Endothelial cell of umbilical vein (primary cell): ENCODE data around the gene ESF1. TPM values are rescaled to one million over a fixed set of nuclear protein-coding genes. Genes with fewer than 3 reads are reported as not detected.

Experiments
- BruUV-seq: library from RNA; stranded (reverse); fragments of 400-500 nt; replicated peaks from 2 replicates; lab custom pipeline; 2021; lab: Mats Ljungman, UMichigan
- CTCF ChIA-PET: fragments of 300-600, 350-600 bp; sonication (Branson Sonifier 250); formaldehyde crosslinking; loops from one replicate; lab custom pipeline; 2021; ENCODE audit warnings: antibody characterized with exemption, inconsistent platforms; lab: Charles Lee
- POLR2A ChIA-PET: fragments of 300-600, 350-600 bp; sonication (Branson Sonifier 250); formaldehyde crosslinking; loops from one replicate; lab custom pipeline; 2021; ENCODE audit warnings: antibody characterized with exemption, inconsistent platforms; lab: Charles Lee
- DNase-seq: peaks from one replicate; pipeline ENCODE4 v3.0.0-alpha.2; 2011; ENCODE audit warnings: low read depth, low spot score
- FAIRE-seq: peaks from 2 replicates; lab custom pipeline; 2011; peaks lifted over from hg19 to GRCh38; lab: Jason Lieb, UNC
- H2AFZ ChIP-seq: 2 replicates; pipeline ENCODE4 v1.6.0; 2012; ENCODE audit warnings: low read depth, low read length, control low read depth, inconsistent platforms
- H3K27ac ChIP-seq: 2 replicates; pipeline ENCODE4 v1.5.1; 2011; ENCODE audit warnings: low read depth, mild to moderate bottlenecking, control low read depth, low read length, moderate library complexity; ENCODE audit not compliant: insufficient read depth
- H3K27me3 ChIP-seq, 2 experiments: 2 replicates each; pipeline versions ENCODE4 v1.6.0 to v1.6.1; 2011; ENCODE audit warnings: low read length in 2 of 2, mixed read lengths in 1 of 2; ENCODE audit not compliant: control insufficient read depth in 2 of 2, insufficient read depth in 2 of 2
- H3K36me3 ChIP-seq, 2 experiments: 2 replicates in 1 of 2; 3 replicates in 1 of 2; pipeline ENCODE4 v1.5.1; 2011; ENCODE audit warnings: low read length in 2 of 2, mild to moderate bottlenecking in 1 of 2, moderate library complexity in 1 of 2; ENCODE audit not compliant: control insufficient read depth in 2 of 2, insufficient read depth in 2 of 2; ENCODE audit errors: extremely low read depth in 1 of 2
- H3K4me1 ChIP-seq: 3 replicates; pipeline ENCODE4 v1.5.1; 2011; ENCODE audit warnings: mild to moderate bottlenecking, low read length; ENCODE audit not compliant: control insufficient read depth, insufficient read depth; ENCODE audit errors: extremely low read depth
- H3K4me2 ChIP-seq: 2 replicates; pipeline ENCODE4 v1.6.1; 2011; ENCODE audit warnings: low read length, control low read depth, mixed read lengths; ENCODE audit not compliant: insufficient read depth
- H3K4me3 ChIP-seq, 3 experiments: fragments of 200-600 bp in 1 of 3; sonication (generic), shearing (Covaris generic) in 1 of 3; replicated peaks in 1 of 3; 2 replicates each; pipeline ENCODE4 v1.5.1; 2011 to 2016; ENCODE audit warnings: control low read depth in 3 of 3, low read length in 3 of 3, mild to moderate bottlenecking in 2 of 3, inconsistent platforms in 1 of 3, low read depth in 1 of 3, moderate library complexity in 1 of 3; ENCODE audit not compliant: insufficient read depth in 1 of 3
- H3K79me2 ChIP-seq: 2 replicates; pipeline ENCODE4 v1.6.0; 2012; ENCODE audit warnings: low read length, inconsistent platforms; ENCODE audit not compliant: control insufficient read depth, insufficient read depth
- H3K9ac ChIP-seq: replicated peaks from 2 replicates; pipeline ENCODE3; 2011; ENCODE audit warnings: low read length, control low read depth; ENCODE audit not compliant: insufficient read depth; ENCODE audit errors: extremely low read depth
- H3K9me1 ChIP-seq: replicated peaks from 3 replicates; pipeline ENCODE4 v1.6.0; 2011; ENCODE audit warnings: mild to moderate bottlenecking, low read length; ENCODE audit not compliant: control insufficient read depth, insufficient read depth; ENCODE audit errors: extremely low read depth
- H3K9me3 ChIP-seq: replicated peaks from 2 replicates; pipeline ENCODE4 v1.5.1; 2012; ENCODE audit warnings: low read length, inconsistent platforms; ENCODE audit not compliant: control insufficient read depth, insufficient read depth
- H4K20me1 ChIP-seq: replicated peaks from 2 replicates; pipeline ENCODE3; 2011; ENCODE audit warnings: mild to moderate bottlenecking, low read length; ENCODE audit not compliant: control insufficient read depth, insufficient read depth; ENCODE audit errors: extremely low read depth
- EZH2 ChIP-seq: IDR thresholded peaks from 2 replicates; pipeline ENCODE4 v1.6.1; 2012; ENCODE audit warnings: borderline replicate concordance, low read depth, mild to moderate bottlenecking, moderate library complexity, low read length, inconsistent platforms; ENCODE audit not compliant: severe bottlenecking
- FOS ChIP-seq: IDR thresholded peaks from 2 replicates; pipeline ENCODE4 v1.6.1; 2011; ENCODE audit warnings: mild to moderate bottlenecking, low read length, moderate library complexity, borderline replicate concordance; ENCODE audit not compliant: insufficient read depth
- GATA2 ChIP-seq: IDR thresholded peaks from 2 replicates; pipeline ENCODE4 v1.7.0; 2011; ENCODE audit warnings: low read depth, mild to moderate bottlenecking, moderate library complexity, mixed read lengths, low read length; ENCODE audit not compliant: insufficient read length, insufficient read depth
- JUN ChIP-seq: IDR thresholded peaks from 2 replicates; pipeline ENCODE4 v1.6.1; 2011; ENCODE audit warnings: borderline replicate concordance, low read depth; ENCODE audit not compliant: insufficient read length, insufficient read depth
- MYC ChIP-seq: IDR thresholded peaks from one replicate; pipeline ENCODE4 v1.6.1; 2011; ENCODE audit warnings: mild to moderate bottlenecking, low read depth, low read length
- POLR2A ChIP-seq: IDR thresholded peaks from 2 replicates; pipeline ENCODE4 v1.6.1; 2012; ENCODE audit warnings: low read depth, mild to moderate bottlenecking, control low read depth, low read length
- POLR2AphosphoS5 ChIP-seq: IDR thresholded peaks from 2 replicates; pipeline ENCODE4 v1.6.1; 2012; ENCODE audit warnings: low read depth, mild to moderate bottlenecking, control low read depth, low read length, moderate library complexity; ENCODE audit not compliant: insufficient read depth
- dilution Hi-C: fragments of 300-500 bp; cut with MboI; formaldehyde crosslinking; loops from one replicate; pipeline ENCODE4 v1.15.0; 2019; ENCODE audit warnings: low sequenced_read_pairs; ENCODE audit not compliant: extremely low pct_ligation_motif_present
- intact Hi-C: fragments of 100-400 bp; cut with micrococcal nuclease; formaldehyde crosslinking; loops from one replicate; pipeline ENCODE4 v1.10.0; 2022
- polyA plus RNA-seq, 4 experiments: library from polyadenylated mRNA; depleted of rRNA in 3 of 4; stranded (reverse) in 3 of 4; unstranded in 1 of 4; fragments of >200 nt; gene quantifications; 2 replicates each; pipeline versions ENCODE4 v1.2.1 to v1.2.3, GENCODE V29; 2011 to 2012; ENCODE audit warnings: missing spikeins in 1 of 4
- total RNA-seq: library from RNA; stranded (reverse); gene quantifications from 2 replicates; pipeline ENCODE4 v1.2.3, GENCODE V29; 2021
- TF ChIP-seq, protein P1 (sequence below), 2 donors: IDR thresholded peaks; 1 replicate in 1 of 2; 2 replicates in 1 of 2; pipeline ENCODE4 v1.5.1; 2011; ENCODE audit warnings: low read length in 2 of 2, mild to moderate bottlenecking in 2 of 2, moderate library complexity in 2 of 2, control low read depth in 1 of 2, inconsistent platforms in 1 of 2, low read depth in 1 of 2; ENCODE audit not compliant: insufficient read depth in 1 of 2; ENCODE audit errors: extremely low read depth in 1 of 2
- TF ChIP-seq, protein P2 (sequence below): IDR thresholded peaks from 2 replicates; pipeline ENCODE4 v1.6.1; 2011; ENCODE audit not compliant: insufficient read depth, insufficient read length

Gene ESF1
- total and polyA plus RNA-seq, 2 donors (not counting 3 experiments of a cell fraction or from before 2014, with no cell fraction given) = 0.72 to 15.5 TPM

DNA sequence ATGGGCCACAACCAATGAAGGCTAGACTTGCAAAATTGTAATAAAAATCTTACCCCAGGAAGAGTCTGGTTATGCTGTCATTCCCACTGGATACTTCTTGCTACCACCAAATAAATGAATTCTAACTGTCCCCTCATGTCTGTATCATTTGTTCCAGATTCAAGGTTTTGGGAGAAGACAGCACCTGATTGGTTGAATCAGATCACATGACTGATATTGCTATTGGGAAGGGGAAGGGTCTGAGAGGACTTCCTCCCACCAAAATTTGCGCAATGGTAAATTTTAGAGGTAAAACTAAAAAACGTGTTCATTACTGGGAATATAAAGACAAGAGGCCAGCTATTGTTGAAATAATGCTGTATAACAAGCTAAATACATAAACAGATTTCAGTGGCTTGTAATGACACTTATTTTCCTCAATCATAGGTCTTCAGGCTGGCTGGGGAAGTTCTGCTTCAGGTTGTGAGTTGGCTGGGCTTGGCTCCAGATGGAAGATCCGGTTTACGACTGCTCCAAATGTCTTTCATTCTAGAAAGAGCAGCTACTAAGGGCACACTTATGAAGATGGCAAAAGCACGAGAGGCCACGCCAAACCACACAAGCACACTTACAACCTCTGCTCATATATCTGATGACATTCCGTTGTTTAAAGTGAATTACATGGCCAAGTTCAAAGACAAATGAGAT, 118.9 kb downstream of the ESF1 start:
- FAIRE-seq = no peak
- CTCF ChIA-PET = interaction anchor here (0.6 kb wide), 1 partner anchor 15 kb away, joined by 4 read pairs; no protein-coding TSS in a partner anchor

More for the DNA sequence above, 118.9 kb downstream of the ESF1 start:
- POLR2A ChIA-PET = no interaction called here
- no TSS peak for BruUV-seq
- Histone ChIP-seq H3K9me3 (no peaks in the 10 kb centered on the region), H2AFZ (no peak overlapping the region), H3K9ac (no peak overlapping the region), H3K9me1 (no peaks in the 10 kb centered on the region), H3K4me2 (no peak overlapping the region), H3K4me3 (no peak overlapping the region), H3K36me3 (no peaks in the 10 kb centered on the region), H3K4me1 (no peaks in the 10 kb centered on the region), H3K27ac (no peak overlapping the region), H3K79me2 (no peaks in the 10 kb centered on the region), H3K27me3 (no peaks in the 10 kb centered on the region), H4K20me1 (no peaks in the 10 kb centered on the region)
- dilution Hi-C loops = no loop called here
- intact Hi-C loops = no loop called here
- DNase-seq = no peak
- TF ChIP-seq POLR2AphosphoS5 = no peak
- TF ChIP-seq EZH2 = no peak
- TF ChIP-seq, protein P1, sequence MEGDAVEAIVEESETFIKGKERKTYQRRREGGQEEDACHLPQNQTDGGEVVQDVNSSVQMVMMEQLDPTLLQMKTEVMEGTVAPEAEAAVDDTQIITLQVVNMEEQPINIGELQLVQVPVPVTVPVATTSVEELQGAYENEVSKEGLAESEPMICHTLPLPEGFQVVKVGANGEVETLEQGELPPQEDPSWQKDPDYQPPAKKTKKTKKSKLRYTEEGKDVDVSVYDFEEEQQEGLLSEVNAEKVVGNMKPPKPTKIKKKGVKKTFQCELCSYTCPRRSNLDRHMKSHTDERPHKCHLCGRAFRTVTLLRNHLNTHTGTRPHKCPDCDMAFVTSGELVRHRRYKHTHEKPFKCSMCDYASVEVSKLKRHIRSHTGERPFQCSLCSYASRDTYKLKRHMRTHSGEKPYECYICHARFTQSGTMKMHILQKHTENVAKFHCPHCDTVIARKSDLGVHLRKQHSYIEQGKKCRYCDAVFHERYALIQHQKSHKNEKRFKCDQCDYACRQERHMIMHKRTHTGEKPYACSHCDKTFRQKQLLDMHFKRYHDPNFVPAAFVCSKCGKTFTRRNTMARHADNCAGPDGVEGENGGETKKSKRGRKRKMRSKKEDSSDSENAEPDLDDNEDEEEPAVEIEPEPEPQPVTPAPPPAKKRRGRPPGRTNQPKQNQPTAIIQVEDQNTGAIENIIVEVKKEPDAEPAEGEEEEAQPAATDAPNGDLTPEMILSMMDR (IDR thresholded peaks at IDR 0.05; ENCODE audit: extremely low read depth in 1 of 2, insufficient read depth in 1 of 2, low read depth in 1 of 2, low read length in 2 of 2) = no peak
- no peak for TF ChIP-seq GATA2
- TF ChIP-seq JUN = no peak
- TF ChIP-seq, protein P2, sequence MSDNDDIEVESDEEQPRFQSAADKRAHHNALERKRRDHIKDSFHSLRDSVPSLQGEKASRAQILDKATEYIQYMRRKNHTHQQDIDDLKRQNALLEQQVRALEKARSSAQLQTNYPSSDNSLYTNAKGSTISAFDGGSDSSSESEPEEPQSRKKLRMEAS = no peak
- TF ChIP-seq MYC = no peak
- TF ChIP-seq FOS = no peak
- no peak for TF ChIP-seq POLR2A

Other genes starting within 250 kb of the ESF1 start
- 7.5 and 8.9 TPM in 2 replicates for gene TASP1, start 146.0 kb downstream of the ESF1 start, total RNA-seq
- 2.2 and 3.5 TPM in 2 replicates for gene TASP1, start 146.0 kb downstream of the ESF1 start, polyA plus RNA-seq
- 26.4 and 28.4 TPM in 2 replicates for gene NDUFAF5, start 109 bp upstream of the ESF1 start, total RNA-seq
- 6.1 and 9.8 TPM in 2 replicates for gene NDUFAF5, start 109 bp upstream of the ESF1 start, polyA plus RNA-seq
- not detected in 2 replicates for gene SEL1L2, start 205.7 kb upstream of the ESF1 start, total RNA-seq
- not detected in 2 replicates for gene SEL1L2, start 205.7 kb upstream of the ESF1 start, polyA plus RNA-seq
- gene MACROD2, start 210.6 kb upstream of the ESF1 start, total RNA-seq = 0.73 and 0.97 TPM in 2 replicates
- 0.11 and 0.46 TPM in 2 replicates for gene MACROD2, start 210.6 kb upstream of the ESF1 start, polyA plus RNA-seq